ENCODE measurements around the gene PCDHB9.
"Not testable (repeated sequence)": the region's sequence is repeated elsewhere in the genome, so short reads cannot be mapped to it uniquely, and the experiment has no call there.

DNA sequence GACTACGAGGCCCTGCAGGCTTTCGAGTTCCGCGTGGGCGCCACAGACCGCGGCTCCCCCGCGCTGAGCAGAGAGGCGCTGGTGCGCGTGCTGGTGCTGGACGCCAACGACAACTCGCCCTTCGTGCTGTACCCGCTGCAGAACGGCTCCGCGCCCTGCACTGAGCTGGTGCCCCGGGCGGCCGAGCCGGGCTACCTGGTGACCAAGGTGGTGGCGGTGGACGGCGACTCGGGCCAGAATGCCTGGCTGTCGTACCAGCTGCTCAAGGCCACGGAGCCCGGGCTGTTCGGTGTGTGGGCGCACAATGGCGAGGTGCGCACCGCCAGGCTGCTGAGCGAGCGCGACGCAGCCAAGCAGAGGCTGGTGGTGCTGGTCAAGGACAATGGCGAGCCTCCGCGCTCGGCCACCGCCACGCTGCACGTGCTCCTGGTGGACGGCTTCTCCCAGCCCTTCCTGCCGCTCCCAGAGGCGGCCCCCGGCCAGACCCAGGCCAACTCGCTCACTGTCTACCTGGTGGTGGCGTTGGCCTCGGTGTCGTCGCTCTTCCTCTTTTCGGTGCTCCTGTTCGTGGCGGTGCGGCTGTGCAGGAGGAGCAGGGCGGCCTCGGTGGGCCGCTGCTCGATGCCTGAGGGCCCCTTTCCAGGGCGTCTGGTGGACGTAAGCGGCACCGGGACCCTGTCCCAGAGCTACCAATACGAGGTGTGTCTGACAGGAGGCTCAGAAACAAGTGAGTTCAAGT is 2.7 kb upstream of the PCDHB9 start:
- TF ChIP-seq, protein P1, sequence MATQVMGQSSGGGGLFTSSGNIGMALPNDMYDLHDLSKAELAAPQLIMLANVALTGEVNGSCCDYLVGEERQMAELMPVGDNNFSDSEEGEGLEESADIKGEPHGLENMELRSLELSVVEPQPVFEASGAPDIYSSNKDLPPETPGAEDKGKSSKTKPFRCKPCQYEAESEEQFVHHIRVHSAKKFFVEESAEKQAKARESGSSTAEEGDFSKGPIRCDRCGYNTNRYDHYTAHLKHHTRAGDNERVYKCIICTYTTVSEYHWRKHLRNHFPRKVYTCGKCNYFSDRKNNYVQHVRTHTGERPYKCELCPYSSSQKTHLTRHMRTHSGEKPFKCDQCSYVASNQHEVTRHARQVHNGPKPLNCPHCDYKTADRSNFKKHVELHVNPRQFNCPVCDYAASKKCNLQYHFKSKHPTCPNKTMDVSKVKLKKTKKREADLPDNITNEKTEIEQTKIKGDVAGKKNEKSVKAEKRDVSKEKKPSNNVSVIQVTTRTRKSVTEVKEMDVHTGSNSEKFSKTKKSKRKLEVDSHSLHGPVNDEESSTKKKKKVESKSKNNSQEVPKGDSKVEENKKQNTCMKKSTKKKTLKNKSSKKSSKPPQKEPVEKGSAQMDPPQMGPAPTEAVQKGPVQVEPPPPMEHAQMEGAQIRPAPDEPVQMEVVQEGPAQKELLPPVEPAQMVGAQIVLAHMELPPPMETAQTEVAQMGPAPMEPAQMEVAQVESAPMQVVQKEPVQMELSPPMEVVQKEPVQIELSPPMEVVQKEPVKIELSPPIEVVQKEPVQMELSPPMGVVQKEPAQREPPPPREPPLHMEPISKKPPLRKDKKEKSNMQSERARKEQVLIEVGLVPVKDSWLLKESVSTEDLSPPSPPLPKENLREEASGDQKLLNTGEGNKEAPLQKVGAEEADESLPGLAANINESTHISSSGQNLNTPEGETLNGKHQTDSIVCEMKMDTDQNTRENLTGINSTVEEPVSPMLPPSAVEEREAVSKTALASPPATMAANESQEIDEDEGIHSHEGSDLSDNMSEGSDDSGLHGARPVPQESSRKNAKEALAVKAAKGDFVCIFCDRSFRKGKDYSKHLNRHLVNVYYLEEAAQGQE (IDR thresholded peaks at IDR 0.05) = not testable (repeated sequence)
- TF ChIP-seq CTCF (IDR thresholded peaks at IDR 0.05; ENCODE audit: low read depth, low read length, missing input control); YY1 (IDR thresholded peaks at IDR 0.05); MAX (IDR thresholded peaks at IDR 0.05); GABPA (IDR thresholded peaks at IDR 0.05 in 1 of 2, conservative IDR thresholded peaks at IDR 0.05 in 1 of 2); HNF4A (conservative IDR thresholded peaks at IDR 0.05); TAF1 (conservative IDR thresholded peaks at IDR 0.05); EGR1 (IDR thresholded peaks at IDR 0.05; ENCODE audit: low read depth in 2 of 2); ATF3 (IDR thresholded peaks at IDR 0.05); RAD21 (IDR thresholded peaks at IDR 0.05); ZBTB33 (IDR thresholded peaks at IDR 0.05); JUND (IDR thresholded peaks at IDR 0.05); SP1 (IDR thresholded peaks at IDR 0.05): not testable (repeated sequence)

Measured in liver (tissue), 3 donors.